Measurements from ENCODE around the gene MEGF9.

Gene MEGF9

GRCh38 chr9:120619751-120620655, 94.3 kb downstream of the MEGF9 start:
- peak; percentile 72 for DNase-seq

GRCh38 chr9:120616966-120617935, 97.0 kb downstream of the MEGF9 start:
- no peak for DNase-seq

GRCh38 chr9:120612218-120612617, 102.1 kb downstream of the MEGF9 start:
- no peak for DNase-seq

GRCh38 chr9:120611690-120612068, 102.6 kb downstream of the MEGF9 start:
- no peak for DNase-seq

- no peak for DNase-seq
These were observed 103.1 kb downstream of the MEGF9 start for GRCh38 chr9:120610975-120611689.

- no peak for DNase-seq
These were observed 104.6 kb downstream of the MEGF9 start for GRCh38 chr9:120609636-120610035.

- DNase-seq, result no peak
These were observed 105.8 kb downstream of the MEGF9 start for GRCh38 chr9:120608421-120608820.

GRCh38 chr9:120603591-120603990, 110.7 kb downstream of the MEGF9 start:
- DNase-seq, result no peak

- DNase-seq, result no peak
These were observed 111.3 kb downstream of the MEGF9 start for GRCh38 chr9:120603010-120603409.

GRCh38 chr9:120593955-120594277, 120.4 kb downstream of the MEGF9 start:
- DNase-seq, result no peak

GRCh38 chr9:120593250-120593954, 120.9 kb downstream of the MEGF9 start:
- DNase-seq, result no peak

- no peak for DNase-seq
These were observed 122.1 kb downstream of the MEGF9 start for GRCh38 chr9:120592210-120592609.

- no peak for DNase-seq
These were observed 126.9 kb downstream of the MEGF9 start for GRCh38 chr9:120587328-120587727.

- peak; percentile 56 for DNase-seq
These were observed 130.3 kb downstream of the MEGF9 start for GRCh38 chr9:120583958-120584369.

- DNase-seq, result peak; percentile 96
These were observed 134.0 kb downstream of the MEGF9 start, which contains the start of gene CDK5RAP2 for GRCh38 chr9:120580051-120580896. TSS of gene CDK5RAP2 (minus strand) at chr9:120580167. CDS start at chr9:120579978, 189 bp downstream.

- DNase-seq, result no peak
These were observed 134.9 kb downstream of the MEGF9 start for GRCh38 chr9:120579139-120580050.

GRCh38 chr9:120574473-120574872, 139.8 kb downstream of the MEGF9 start:
- no peak for DNase-seq

- DNase-seq, result no peak
These were observed 141.8 kb downstream of the MEGF9 start for GRCh38 chr9:120572472-120572871.

GRCh38 chr9:120571443-120572257, 142.6 kb downstream of the MEGF9 start:
- DNase-seq, result no peak
